ENCODE data around the gene AXDND1.
"Not testable (repeated sequence)": the region's sequence is repeated elsewhere in the genome, so short reads cannot be mapped to it uniquely, and the experiment has no call there.

The AXDND1 gene, protein sequence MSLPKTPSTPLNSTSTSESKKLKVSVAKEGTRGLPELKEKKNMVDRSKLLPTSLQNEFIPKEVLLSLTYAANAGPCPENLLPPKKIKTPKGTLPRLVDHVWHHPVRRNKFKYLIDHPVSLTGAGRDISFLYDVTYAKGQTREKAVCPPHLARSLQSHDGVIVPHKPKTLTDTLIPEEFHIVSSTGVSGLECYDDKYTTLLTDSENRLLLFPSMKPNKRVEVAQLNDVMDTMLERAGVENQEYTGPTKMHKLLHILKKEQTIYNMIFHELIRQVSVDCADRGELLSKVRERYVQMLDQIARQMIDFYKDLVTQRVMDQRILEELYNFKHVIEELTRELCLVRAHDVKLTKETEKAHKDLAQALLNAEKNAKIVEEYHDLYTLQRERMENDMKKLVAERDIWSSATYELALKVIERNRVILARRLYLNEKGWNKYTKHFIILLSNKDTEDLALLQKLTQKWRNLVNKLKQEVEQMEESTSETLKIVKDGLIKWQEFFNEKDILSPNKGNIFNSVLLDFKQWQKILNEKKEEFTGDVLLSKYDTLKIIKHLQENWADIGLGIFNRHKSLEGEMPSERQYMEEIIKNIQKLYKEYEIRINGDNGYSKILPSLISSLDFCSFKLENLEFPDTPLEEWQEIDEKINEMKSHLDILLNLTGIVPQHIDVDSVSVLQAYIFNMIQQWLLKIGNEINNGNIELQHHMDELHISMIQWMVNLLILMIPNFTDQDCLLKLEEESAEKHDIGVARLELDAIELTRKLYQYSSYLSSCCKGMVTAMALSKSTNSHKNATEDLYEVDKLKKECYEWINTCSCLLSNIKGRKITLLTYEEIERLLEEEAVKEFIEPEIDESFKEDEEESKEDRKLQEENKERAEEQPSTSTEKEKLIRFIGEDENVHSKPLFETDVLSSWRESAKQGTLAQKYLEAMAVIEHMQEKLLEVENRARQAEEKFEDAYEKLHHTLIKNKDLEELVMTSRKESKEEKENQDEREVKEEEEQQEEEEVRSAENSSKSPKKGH

DNA sequence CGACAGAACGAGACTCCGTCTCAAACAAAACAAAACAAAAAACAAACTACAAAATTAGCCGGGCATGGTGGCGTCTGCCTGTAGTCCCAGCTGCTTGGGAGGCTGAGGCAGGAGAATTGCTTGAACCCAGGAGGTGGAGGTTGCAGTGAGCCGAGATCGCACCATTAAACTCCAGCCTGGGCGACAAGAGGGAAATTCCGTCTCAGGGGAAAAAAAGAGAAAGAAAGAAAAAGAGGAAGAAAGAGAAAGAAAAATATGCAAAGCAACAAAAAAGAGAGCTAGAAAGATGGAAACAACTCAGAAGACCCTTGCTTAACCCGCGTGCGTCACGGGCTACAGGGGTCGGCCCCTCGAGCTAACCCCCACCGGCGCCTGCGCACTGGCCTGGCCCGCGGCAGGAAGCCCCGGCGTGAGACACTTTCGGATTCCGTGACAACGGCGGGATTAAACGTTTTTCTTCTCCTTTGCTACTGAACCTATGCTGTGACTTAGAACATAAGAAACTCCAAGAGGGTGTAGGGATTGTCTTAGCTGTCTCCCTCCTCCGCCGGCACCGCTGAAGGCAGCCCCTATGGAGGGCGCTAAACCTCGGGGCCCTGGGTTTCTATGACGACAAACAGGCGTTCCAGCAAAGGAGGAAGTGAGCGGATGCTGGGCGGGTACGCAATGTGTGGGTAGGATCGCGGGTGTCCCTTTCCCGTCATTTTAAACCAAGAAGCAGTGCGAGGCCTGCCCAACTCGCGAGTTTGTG is at the start of gene AXDND1:
AXDND1 (plus strand) TSS at position 630 of the 751 bp plus-strand sequence. CDS start 539 bp downstream, outside the sequence.
- peak; percentile 74 for DNase-seq (ENCODE audit: low read depth)

DNA sequence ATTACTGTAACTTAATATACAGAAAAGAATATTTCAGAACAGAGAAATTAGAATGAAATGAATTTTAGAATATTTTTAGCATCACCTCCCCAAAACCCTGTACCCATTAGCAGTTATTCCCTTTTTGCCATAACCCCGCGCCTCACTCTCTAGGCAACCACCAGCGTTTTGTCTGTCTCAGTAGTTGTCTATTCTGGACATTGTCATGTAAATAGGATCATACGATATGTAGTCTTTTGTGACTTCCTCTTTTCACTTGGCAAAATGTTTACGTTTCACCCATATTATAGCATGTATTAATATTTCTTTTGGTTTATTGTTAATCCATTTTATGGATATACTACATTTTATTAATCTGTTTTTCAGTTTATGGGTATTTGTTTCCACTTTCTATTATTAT is 47.3 kb upstream of the AXDND1 start:
- no peak for DNase-seq (ENCODE audit: low read depth)

DNA sequence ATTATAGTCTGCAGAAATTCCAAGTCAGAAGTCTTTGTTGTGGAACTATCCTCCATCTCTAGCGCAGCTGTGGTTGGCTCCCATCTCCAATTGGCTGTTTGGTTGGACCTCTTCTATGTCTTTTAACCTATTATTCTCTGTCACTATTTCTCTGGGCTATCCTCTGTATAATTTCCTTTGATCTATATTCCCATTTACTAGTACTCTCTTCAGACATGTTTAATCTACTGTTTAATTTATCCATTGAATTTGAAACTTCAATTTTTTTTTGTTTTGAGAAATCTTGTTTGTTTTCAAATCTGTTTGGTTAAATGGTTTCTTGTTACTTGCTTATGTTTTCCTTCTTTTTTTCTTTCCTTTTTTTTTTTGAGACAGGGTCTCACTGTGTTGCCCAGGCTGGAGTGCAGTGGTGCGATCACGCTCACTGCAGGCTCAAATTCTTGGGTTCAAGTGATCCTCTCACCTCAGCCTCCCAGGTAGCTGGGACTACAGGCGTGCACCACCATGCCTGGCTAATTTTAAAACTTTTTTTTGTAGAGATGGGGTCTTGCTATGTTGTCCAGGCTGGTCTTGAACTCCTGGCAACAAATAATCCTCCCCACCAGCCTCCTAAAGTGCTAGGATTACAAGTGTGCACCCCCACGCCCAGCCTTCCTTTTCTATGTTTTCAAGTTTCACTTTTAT is 44.1 kb upstream of the AXDND1 start:
- DNase-seq (ENCODE audit: low read depth), result no peak

DNA sequence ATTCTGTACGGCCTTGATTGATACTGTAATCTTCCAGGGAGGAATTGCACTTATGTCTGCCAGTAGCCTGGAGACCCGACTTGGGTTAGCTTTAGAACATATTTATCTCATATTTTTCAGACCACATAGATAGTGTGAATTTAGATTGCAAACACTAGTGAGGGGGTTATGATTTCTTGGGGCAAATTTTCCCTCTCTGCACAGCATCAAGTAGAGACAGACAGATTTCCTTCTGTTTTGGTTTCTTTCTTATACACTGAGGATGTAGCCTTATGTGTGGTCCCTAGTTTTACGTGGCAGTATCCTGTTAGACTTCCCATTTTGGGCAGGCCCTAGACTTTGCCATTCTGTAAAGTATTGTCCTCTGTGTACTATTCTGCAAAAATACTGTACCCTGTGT is 43.2 kb upstream of the AXDND1 start:
- no peak for DNase-seq (ENCODE audit: low read depth)

DNA sequence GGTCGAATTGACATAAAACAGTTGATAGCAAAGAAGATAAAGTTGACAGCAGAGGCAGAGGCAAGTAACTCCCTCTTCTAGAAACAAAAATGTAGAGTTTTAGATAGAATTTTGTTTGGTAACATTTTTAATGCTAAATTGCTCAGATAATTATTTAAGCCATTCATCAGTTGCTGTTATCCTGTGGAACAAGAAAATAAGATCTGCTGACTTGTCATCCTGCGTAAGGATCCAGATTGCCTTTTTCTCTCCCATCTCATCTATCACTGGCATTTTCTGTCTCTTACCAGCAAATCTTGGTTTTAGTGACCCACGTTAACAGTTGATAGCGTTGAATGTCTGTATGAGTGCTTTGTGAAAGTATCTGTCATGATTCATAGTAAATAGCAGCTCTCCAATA is 42.3 kb upstream of the AXDND1 start:
- DNase-seq (ENCODE audit: low read depth), result no peak

DNA sequence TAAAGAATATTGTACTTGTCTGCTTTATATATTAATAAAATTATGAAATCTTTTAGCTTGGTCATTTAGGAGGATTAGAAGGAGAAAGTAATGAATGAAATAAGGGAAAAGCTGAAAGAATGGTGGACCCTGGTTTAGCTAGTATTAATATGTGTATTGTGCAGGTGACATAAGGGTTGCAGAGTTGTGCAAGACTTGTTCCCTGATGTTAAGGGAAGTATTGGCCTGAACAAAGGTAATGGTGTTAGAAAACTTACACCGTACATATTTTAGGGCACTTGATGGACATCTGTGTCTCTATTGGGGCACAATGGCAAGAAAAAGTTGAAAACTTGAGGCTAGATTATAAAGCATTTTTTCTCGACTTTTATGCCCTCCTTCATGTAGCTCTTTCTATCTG is 39.9 kb upstream of the AXDND1 start:
- no peak for DNase-seq (ENCODE audit: low read depth)

DNA sequence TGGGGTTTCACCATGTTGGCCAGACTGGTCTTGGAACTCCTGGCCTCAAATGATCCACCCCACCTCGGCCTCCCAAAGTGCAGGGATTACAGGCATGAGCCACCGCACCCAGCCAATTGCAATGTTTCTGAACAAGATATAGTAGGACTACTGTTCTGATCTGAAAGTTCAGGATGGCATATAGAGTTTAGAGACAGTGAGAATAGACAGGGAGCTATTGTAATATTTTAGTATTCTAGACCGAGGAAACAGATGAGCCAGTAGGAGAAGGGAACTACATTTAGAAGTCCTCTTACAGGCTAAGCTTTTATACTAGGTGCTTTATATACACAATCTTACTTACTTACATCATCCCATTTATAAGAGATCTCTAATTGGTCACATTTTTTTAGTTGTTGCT is 39.0 kb upstream of the AXDND1 start:
- DNase-seq (ENCODE audit: low read depth), result no peak

DNA sequence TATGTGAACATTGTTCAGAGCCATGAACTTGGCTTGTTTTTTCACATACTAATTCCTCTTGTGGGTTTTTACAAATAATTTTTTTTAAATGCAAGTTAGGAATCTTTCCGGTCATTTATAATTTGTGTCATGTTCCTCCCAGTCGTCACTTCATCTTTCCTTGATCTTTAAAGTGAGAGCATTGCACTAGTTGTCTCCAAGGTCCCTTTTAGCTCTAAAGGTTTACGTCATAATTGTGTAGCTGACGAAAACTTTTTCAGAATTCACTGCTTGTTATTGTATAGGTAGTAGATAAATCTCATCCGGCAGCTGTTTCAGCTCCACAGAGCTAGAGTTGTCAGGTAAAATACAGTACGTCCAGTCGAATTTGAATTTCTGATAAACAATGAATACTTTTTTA is 38.6 kb upstream of the AXDND1 start:
- no peak for DNase-seq (ENCODE audit: low read depth)

DNA sequence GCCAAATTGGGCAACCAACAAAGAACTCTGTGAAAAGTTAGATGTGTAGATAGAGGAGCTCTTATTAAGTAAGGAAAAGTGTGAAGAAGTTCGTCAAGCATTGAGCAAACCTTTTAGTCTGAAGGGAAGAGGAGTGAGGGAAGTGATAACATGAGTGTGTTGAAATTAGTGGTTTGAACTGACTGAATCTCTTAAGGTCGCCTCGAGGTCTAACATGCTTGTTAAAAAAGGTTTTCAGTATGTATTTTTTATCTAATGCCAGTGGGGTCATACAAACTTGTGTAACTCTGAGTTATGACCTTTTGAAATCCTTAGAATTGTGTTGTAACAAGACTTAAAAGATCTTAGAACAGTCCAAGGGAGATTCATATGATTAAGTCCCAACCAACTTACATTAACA is 38.1 kb upstream of the AXDND1 start:
- no peak for DNase-seq (ENCODE audit: low read depth)

DNA sequence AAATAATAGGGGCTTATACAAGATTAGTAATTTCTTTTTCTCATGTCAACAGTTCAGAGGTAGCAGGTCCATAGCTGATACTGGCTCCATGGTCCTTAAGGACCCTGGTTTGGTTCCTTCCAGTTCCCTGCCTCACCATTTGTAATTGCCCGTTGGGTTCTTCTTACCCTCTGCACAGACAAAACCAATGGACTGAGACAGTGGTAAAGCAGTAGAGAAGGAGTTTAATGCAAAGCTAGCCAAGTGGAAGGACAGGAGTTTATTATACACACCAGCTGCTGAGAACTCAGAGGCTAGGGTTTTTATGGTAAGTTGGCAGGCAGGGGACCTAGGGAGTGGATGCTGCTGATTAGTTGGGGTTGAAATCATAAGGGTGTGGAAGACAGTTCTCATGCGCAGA is 35.9 kb upstream of the AXDND1 start:
- DNase-seq (ENCODE audit: low read depth), result no peak

DNA sequence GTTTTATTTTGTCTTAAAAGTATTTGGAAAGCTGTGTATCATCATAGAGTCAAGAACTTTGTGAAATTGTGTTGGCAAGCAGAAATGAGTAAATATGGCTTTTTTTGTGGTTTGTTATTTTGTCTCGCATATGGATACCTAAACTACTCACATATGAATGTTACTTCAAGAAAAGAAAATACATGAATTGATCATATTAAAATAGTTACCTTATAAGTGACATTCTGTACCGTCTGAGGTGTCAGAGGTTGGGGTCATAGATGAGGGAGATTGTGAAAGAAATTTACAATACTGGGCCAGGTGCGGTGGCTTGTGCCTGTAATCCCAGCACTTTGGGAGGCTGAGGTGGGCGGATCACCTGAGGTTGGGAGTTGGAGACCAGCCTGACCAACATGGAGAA is 31.3 kb upstream of the AXDND1 start:
- no peak for DNase-seq (ENCODE audit: low read depth)

DNA sequence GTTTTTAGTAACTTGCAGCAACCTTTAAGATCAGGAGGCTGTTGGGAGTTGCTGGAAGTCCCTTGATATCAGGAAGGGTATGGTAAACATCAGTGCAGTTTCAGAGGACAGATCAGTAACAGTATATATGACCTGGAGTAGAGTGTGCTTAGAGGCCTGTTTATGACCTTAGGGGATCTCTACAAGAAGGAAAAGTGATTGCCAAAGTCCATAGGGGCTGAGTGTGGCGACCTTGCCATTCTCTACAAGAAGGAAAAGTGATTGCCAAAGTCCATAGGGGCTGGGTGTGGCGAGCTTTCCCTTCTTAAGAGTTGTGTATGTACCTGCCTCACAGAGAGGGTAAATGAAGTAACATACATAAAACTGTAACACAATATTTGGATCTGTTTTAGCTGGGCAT is 28.5 kb upstream of the AXDND1 start:
- DNase-seq (ENCODE audit: low read depth), result no peak

DNA sequence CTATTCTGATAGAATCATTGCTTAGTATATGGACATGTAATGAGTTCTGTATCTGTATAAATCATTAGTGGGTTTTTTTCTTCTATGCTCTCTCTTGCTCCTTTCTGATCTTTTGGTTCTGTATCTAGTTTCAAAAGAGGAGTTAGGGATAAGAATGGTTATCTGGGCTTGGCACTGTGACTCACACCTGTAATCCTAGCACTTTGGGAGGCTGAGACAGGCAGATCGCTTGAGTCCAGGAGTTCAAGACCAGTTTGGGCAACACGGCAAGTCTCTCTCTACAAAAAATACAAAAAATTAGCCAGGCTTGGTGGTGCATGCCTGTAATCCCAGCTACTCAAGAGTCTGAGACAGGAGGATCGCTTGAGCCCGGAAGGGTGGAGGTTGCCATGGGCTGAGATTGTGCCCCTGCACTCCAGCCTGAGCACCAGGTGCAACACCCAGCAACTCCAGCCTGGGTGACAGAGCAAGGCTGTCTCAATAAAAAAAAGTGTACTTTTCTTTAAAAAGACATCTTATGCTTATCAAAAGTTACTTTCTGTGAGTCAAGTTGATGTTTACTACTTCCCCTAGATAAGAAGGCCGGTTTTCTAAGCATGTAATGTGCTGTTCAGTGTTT is 27.7 kb upstream of the AXDND1 start:
- no peak for DNase-seq (ENCODE audit: low read depth)

DNA sequence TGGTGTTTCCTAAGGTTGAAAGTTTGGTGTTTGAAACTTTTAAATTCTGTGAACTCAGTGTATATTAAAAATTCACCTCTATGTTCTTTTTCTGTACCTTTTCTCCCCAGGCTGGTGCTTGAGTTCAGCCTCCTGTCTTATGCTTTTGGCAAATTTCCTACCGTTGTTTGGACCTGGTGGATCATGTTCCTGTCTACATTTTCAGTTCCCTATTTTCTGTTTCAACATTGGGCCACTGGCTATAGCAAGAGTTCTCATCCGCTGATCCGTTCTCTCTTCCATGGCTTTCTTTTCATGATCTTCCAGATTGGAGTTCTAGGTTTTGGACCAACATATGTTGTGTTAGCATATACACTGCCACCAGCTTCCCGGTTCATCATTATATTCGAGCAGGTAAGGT is 24.9 kb upstream of the AXDND1 start:
- DNase-seq (ENCODE audit: low read depth), result no peak

DNA sequence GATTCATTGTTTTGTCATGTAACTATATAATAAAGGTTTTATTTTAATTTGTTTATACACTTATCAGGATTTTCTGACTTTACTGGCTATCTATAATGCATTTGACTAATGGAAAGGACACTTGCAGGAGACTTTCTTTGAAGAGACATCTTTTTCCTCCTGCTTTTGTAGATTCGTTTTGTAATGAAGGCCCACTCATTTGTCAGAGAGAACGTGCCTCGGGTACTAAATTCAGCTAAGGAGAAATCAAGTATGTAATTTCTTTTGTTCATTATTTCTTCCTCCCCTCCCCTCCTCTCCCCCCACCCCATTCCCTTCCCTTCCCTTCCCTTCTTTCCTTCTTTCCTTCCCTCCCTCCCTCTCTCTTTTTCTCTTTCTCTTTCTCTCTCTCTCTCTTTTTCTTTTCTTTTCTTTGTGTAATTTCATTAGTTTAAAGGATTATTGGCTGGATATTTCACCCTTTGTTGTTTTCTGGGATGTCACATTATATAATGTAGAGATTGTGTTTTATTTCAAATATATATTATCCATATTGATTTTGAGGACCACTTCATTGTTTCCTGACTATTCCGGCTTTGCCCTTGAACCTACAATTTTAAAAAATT is 23.7 kb upstream of the AXDND1 start:
- DNase-seq (ENCODE audit: low read depth), result no peak

DNA sequence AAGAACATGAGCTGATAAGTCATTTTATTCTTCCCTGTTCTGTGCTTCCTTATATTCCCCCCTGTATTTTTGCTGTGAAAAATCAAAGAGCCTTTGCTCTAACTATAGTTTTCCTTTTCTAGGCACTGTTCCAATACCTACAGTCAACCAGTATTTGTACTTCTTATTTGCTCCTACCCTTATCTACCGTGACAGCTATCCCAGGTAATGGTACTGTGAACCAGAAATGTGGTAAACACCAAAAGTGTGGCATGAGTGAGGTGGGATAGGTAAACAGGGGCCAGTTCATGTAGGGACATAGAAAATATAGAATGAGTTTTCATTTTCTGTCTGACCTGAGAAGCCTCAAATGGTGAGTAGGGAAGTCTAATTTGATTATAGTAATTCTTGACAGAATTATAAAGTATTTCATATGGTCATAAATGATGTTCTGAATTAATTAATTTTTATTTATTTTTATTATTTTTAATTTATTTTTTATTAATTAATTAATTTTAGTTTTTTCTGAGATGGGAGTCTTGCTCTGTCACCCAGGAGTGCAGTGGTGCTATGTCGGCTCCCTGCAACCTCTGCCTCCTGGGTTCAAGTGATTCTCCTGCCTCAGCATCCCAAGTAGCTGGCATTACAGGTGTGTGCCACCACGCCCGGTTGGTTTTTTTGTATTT is 22.9 kb upstream of the AXDND1 start:
- DNase-seq (ENCODE audit: low read depth), result no peak

DNA sequence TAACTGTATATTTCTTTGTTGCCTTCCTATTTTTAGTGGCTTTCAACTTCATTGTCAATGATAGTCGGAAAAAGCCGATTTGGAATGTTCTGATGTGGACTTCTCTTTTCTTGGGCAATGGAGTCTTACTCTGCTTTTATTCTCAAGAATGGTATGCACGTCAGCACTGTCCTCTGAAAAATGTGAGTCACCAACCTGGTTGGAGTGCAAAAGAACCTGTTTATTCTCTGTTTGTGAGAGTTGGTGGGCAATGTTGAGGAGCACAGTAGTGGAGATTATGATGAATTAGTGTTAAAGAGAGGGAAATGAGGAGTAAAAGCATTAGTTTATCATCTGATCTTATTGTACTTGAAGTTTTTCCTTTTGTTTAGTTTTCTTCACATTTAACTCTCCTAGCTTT is 14.5 kb upstream of the AXDND1 start:
- no peak for DNase-seq (ENCODE audit: low read depth)

DNA sequence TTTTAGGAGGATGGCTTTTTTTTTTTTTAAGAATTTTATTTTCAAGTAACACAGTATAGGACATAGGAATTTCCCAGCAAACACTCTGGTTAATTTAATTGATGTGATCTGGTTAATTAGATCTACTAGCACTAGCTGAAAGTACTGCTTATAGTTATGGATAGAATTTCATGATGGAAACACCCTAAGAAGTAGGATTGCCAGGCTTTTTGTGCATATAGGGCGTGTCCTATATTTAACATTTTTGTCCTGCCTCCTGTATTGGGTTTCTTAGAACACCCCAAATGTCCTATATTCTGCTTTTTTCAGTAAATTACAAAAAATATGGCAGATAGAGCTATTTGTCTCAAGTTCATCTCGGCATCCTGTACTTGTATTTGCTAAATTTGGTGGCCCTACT is 13.5 kb upstream of the AXDND1 start:
- DNase-seq (ENCODE audit: low read depth), result no peak

DNA sequence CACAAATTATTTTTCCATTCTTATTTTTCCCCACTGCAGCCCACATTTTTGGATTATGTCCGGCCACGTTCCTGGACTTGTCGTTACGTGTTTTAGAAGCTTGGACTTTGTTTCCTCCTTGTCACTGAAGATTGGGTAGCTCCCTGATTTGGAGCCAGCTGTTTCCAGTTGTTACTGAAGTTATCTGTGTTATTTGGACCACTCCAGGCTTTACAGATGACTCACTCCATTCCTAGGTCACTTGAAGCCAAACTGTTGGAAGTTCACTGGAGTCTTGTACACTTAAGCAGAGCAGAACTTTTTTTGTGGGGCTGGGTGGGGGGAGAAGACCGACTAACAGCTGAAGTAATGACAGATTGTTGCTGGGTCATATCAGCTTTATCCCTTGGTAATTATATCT is 12.2 kb upstream of the AXDND1 start:
- no peak for DNase-seq (ENCODE audit: low read depth)

DNA sequence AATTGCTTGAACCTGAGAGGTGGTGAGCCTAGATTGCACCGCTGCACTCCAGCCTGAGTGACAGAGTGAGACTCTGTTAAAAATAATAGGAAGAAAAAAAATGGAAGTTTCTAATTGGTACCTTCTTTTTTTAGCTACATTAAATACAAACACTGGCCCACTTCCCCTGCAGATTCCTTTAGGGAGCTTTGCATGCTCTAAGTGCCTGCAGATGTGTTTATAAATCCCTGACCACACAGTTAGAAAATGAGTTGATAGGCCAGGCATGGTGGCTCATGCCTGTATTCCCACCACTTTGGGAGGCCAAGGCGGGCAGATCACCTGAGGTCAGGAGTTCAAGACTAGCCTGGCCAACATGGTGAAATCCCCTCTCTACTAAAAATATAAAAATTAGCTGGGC is 4.1 kb upstream of the AXDND1 start:
- not testable (repeated sequence) for DNase-seq (ENCODE audit: low read depth)

All from CMK (cell line).